HEK293 (cell line): ENCODE results near the gene BCCIP.
A peak's percentile ranks its signal among the peaks of the same experiment; 100 is the strongest.

Source experiments
- BCL11B ChIP-seq: fragments of 450-650 bp; formaldehyde crosslinking; IDR thresholded peaks from 2 replicates; pipeline ENCODE4 v1.5.1; 2016; ENCODE audit warnings: low read depth, missing biosample characterization, missing genetic modification characterization
- EGR2 ChIP-seq: fragments of 450-650 bp; formaldehyde crosslinking; IDR thresholded peaks from 2 replicates; pipeline ENCODE4 v1.5.1; 2016; ENCODE audit warnings: low read depth, missing biosample characterization, missing genetic modification characterization
- HOXA7 ChIP-seq: sonication (generic); formaldehyde crosslinking; IDR thresholded peaks from 2 replicates; pipeline ENCODE4 v1.8.1; 2022; ENCODE audit warnings: missing genetic modification reagents, borderline replicate concordance
- HOXD13 ChIP-seq: sonication (generic); formaldehyde crosslinking; IDR thresholded peaks from 2 replicates; pipeline ENCODE4 v1.8.0; 2022; ENCODE audit warnings: missing genetic modification reagents, borderline replicate concordance
- RBAK ChIP-seq: fragments of 450-650 bp; formaldehyde crosslinking; IDR thresholded peaks from 2 replicates; pipeline ENCODE4 v1.5.1; 2016; ENCODE audit warnings: missing biosample characterization, missing genetic modification characterization
- ZFHX2 ChIP-seq: fragments of 450-650 bp; formaldehyde crosslinking; conservative IDR thresholded peaks from 2 replicates; pipeline ENCODE4 v1.5.1; 2016; ENCODE audit warnings: missing biosample characterization, missing genetic modification characterization
- ZFP69B ChIP-seq: fragments of 450-650 bp; formaldehyde crosslinking; IDR thresholded peaks from 2 replicates; pipeline ENCODE4 v1.5.1; 2016; ENCODE audit warnings: missing biosample characterization, missing genetic modification characterization
- ZNF112 ChIP-seq: fragments of 450-650 bp; formaldehyde crosslinking; IDR thresholded peaks from 2 replicates; pipeline ENCODE4 v1.5.0; 2017; ENCODE audit warnings: missing biosample characterization, missing genetic modification characterization
- ZNF140 ChIP-seq: fragments of 450-650 bp; formaldehyde crosslinking; IDR thresholded peaks from 2 replicates; pipeline ENCODE4 v1.5.1; 2016; ENCODE audit warnings: missing biosample characterization, missing genetic modification characterization
- ZNF2 ChIP-seq: fragments of 450-650 bp; formaldehyde crosslinking; IDR thresholded peaks from 2 replicates; pipeline ENCODE4 v1.5.1; 2016; ENCODE audit warnings: missing biosample characterization, missing genetic modification characterization
- ZNF248 ChIP-seq: fragments of 450-650 bp; formaldehyde crosslinking; IDR thresholded peaks from 2 replicates; pipeline ENCODE4 v1.5.1; 2017; ENCODE audit warnings: missing biosample characterization, missing genetic modification characterization
- ZNF37A ChIP-seq: fragments of 450-650 bp; IDR thresholded peaks from 2 replicates; pipeline ENCODE4 v1.5.1; 2018; ENCODE audit warnings: missing biosample characterization, missing genetic modification characterization
- ZNF391 ChIP-seq: fragments of 450-650 bp; formaldehyde crosslinking; IDR thresholded peaks from 2 replicates; pipeline ENCODE4 v1.5.1; 2016; ENCODE audit warnings: low read depth, missing biosample characterization, missing genetic modification characterization, borderline replicate concordance
- ZNF416 ChIP-seq: fragments of 450-650 bp; formaldehyde crosslinking; IDR thresholded peaks from 2 replicates; pipeline ENCODE4 v1.5.1; 2016; ENCODE audit warnings: missing biosample characterization, missing genetic modification characterization
- ZNF521 ChIP-seq: fragments of 450-650 bp; formaldehyde crosslinking; IDR thresholded peaks from 2 replicates; pipeline ENCODE4 v1.5.1; 2017; ENCODE audit warnings: missing biosample characterization, mild to moderate bottlenecking, missing genetic modification characterization
- ZNF548 ChIP-seq: fragments of 450-650 bp; formaldehyde crosslinking; IDR thresholded peaks from 2 replicates; pipeline ENCODE4 v1.5.1; 2016; ENCODE audit warnings: missing biosample characterization, missing genetic modification characterization
- ZNF561 ChIP-seq: fragments of 450-650 bp; IDR thresholded peaks from 2 replicates; pipeline ENCODE4 v1.5.1; 2018; ENCODE audit warnings: missing biosample characterization, missing genetic modification characterization, borderline replicate concordance
- ZNF777 ChIP-seq: fragments of 450-650 bp; formaldehyde crosslinking; IDR thresholded peaks from 2 replicates; pipeline ENCODE4 v1.5.1; 2017; ENCODE audit warnings: missing biosample characterization, missing genetic modification characterization, borderline replicate concordance
- ZNF791 ChIP-seq: fragments of 450-650 bp; formaldehyde crosslinking; IDR thresholded peaks from 2 replicates; pipeline ENCODE4 v1.5.1; 2016; ENCODE audit warnings: missing biosample characterization, missing genetic modification characterization
- ZXDB ChIP-seq: fragments of 450-650 bp; formaldehyde crosslinking; IDR thresholded peaks from 2 replicates; pipeline ENCODE4 v1.5.1; 2016; ENCODE audit warnings: missing biosample characterization, missing genetic modification characterization
- TF ChIP-seq, protein P1 (sequence below): fragments of 450-650 bp; formaldehyde crosslinking; IDR thresholded peaks from 2 replicates; pipeline ENCODE4 v1.5.1; 2016; ENCODE audit warnings: missing biosample characterization, missing genetic modification characterization
- TF ChIP-seq, protein P2 (sequence below): fragments of 450-650 bp; formaldehyde crosslinking; IDR thresholded peaks from 2 replicates; pipeline ENCODE4 v1.5.1; 2016; ENCODE audit warnings: missing biosample characterization, missing genetic modification characterization
- TF ChIP-seq, protein P3 (sequence below): fragments of 450-650 bp; formaldehyde crosslinking; IDR thresholded peaks from 2 replicates; pipeline ENCODE4 v1.5.1; 2016; ENCODE audit warnings: missing biosample characterization, missing genetic modification characterization, low read depth
- TF ChIP-seq, protein P4 (sequence below): fragments of 450-650 bp; formaldehyde crosslinking; IDR thresholded peaks from 2 replicates; pipeline ENCODE4 v1.5.1; 2016; ENCODE audit warnings: missing biosample characterization, missing genetic modification characterization
- TF ChIP-seq, protein P5 (sequence below): fragments of 450-650 bp; formaldehyde crosslinking; IDR thresholded peaks from 2 replicates; pipeline ENCODE4 v1.5.1; 2016; ENCODE audit warnings: missing biosample characterization, missing genetic modification characterization
- TF ChIP-seq, protein P6 (sequence below): fragments of 450-650 bp; formaldehyde crosslinking; IDR thresholded peaks from 2 replicates; pipeline ENCODE4 v1.5.1; 2017; ENCODE audit warnings: missing biosample characterization, missing genetic modification characterization
- TF ChIP-seq, protein P7 (sequence below): fragments of 450-650 bp; formaldehyde crosslinking; IDR thresholded peaks from 2 replicates; pipeline ENCODE4; 2016; ENCODE audit warnings: missing biosample characterization, missing genetic modification characterization
- TF ChIP-seq, protein P8 (sequence below): fragments of 450-650 bp; formaldehyde crosslinking; IDR thresholded peaks from 2 replicates; pipeline ENCODE4 v1.5.1; 2016; ENCODE audit warnings: missing biosample characterization, missing genetic modification characterization

BCCIP gene

DNA sequence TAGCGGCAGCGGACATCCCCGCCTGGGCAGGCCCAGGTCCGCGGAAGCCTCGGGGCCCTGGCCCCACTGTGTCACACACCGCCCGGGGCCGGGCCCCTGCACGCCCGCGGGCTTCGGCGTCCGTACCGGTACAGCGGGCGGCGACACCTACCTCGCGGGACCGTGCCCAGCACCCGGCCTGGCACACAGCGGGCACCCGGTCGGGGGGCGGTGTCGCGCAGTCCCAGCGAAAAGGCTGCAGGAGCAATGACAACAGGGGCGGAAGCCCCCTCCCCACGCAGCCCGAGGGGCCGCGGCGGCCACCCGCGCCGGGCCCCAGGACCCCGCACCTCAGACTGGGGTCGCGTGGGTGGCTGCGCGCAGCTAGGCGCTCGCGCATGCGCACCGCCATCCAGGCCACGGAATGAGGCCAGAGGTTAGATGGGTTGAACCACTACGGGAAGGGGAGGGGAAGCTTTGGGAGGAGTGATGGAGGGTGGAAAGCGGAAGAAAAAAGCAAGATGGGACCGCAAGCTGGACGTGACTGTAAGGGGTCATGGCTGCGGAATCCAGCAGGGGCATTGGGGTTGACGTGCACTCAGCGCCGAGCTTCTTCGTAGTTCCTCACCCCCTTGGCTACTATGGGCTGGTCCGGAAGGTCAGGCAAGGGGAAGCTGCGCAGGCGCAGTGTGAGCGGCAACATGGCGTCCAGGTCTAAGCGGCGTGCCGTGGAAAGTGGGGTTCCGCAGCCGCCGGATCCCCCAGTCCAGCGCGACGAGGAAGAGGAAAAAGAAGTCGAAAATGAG is at the start of gene BCCIP, which contains the start of gene UROS (continued):
- TF ChIP-seq, protein P1, sequence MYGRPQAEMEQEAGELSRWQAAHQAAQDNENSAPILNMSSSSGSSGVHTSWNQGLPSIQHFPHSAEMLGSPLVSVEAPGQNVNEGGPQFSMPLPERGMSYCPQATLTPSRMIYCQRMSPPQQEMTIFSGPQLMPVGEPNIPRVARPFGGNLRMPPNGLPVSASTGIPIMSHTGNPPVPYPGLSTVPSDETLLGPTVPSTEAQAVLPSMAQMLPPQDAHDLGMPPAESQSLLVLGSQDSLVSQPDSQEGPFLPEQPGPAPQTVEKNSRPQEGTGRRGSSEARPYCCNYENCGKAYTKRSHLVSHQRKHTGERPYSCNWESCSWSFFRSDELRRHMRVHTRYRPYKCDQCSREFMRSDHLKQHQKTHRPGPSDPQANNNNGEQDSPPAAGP (tag by site-specific recombination): peak; percentile 97
- TF ChIP-seq, protein P2, sequence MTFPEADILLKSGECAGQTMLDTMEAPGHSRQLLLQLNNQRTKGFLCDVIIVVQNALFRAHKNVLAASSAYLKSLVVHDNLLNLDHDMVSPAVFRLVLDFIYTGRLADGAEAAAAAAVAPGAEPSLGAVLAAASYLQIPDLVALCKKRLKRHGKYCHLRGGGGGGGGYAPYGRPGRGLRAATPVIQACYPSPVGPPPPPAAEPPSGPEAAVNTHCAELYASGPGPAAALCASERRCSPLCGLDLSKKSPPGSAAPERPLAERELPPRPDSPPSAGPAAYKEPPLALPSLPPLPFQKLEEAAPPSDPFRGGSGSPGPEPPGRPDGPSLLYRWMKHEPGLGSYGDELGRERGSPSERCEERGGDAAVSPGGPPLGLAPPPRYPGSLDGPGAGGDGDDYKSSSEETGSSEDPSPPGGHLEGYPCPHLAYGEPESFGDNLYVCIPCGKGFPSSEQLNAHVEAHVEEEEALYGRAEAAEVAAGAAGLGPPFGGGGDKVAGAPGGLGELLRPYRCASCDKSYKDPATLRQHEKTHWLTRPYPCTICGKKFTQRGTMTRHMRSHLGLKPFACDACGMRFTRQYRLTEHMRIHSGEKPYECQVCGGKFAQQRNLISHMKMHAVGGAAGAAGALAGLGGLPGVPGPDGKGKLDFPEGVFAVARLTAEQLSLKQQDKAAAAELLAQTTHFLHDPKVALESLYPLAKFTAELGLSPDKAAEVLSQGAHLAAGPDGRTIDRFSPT: peak; percentile 92
- TF ChIP-seq, protein P3, sequence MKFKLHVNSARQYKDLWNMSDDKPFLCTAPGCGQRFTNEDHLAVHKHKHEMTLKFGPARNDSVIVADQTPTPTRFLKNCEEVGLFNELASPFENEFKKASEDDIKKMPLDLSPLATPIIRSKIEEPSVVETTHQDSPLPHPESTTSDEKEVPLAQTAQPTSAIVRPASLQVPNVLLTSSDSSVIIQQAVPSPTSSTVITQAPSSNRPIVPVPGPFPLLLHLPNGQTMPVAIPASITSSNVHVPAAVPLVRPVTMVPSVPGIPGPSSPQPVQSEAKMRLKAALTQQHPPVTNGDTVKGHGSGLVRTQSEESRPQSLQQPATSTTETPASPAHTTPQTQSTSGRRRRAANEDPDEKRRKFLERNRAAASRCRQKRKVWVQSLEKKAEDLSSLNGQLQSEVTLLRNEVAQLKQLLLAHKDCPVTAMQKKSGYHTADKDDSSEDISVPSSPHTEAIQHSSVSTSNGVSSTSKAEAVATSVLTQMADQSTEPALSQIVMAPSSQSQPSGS (tag by site-specific recombination): 0 out of 2 replicates have a peak, but pooled peaks have one; percentile 43
- TF ChIP-seq EGR2 (tag by site-specific recombination) (peak; percentile 57), ZNF561 (tag by site-specific recombination) (peak; percentile 70; the same call in 1 of the 2 replicates), ZFP69B (peak; percentile 68), ZNF548 (tag by site-specific recombination) (no peak), ZNF140 (no peak), ZNF2 (tag by site-specific recombination) (peak; percentile 98), ZNF521 (no peak), ZNF777 (tag by site-specific recombination) (0 out of 2 replicates have a peak, but pooled peaks have one; percentile 12), BCL11B (no peak; the same call in 1 of the 2 replicates), ZNF112 (tag by site-specific recombination) (no peak), RBAK (no peak), ZNF416 (tag by site-specific recombination) (no peak), ZXDB (tag by site-specific recombination) (peak; percentile 98), ZNF248 (tag by site-specific recombination) (no peak), ZNF791 (no peak), ZFHX2 (tag by site-specific recombination) (peak; percentile 92), ZNF391 (tag by site-specific recombination) (peak; percentile 90; the same call in 1 of the 2 replicates), HOXD13 (no peak), HOXA7 (CRISPR knock-in tag) (no peak), ZNF37A (tag by site-specific recombination) (no peak)
- TF ChIP-seq, protein P4, sequence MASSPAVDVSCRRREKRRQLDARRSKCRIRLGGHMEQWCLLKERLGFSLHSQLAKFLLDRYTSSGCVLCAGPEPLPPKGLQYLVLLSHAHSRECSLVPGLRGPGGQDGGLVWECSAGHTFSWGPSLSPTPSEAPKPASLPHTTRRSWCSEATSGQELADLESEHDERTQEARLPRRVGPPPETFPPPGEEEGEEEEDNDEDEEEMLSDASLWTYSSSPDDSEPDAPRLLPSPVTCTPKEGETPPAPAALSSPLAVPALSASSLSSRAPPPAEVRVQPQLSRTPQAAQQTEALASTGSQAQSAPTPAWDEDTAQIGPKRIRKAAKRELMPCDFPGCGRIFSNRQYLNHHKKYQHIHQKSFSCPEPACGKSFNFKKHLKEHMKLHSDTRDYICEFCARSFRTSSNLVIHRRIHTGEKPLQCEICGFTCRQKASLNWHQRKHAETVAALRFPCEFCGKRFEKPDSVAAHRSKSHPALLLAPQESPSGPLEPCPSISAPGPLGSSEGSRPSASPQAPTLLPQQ (tag by site-specific recombination): peak; percentile 51; the same call in 1 of the 2 replicates
- TF ChIP-seq, protein P5, sequence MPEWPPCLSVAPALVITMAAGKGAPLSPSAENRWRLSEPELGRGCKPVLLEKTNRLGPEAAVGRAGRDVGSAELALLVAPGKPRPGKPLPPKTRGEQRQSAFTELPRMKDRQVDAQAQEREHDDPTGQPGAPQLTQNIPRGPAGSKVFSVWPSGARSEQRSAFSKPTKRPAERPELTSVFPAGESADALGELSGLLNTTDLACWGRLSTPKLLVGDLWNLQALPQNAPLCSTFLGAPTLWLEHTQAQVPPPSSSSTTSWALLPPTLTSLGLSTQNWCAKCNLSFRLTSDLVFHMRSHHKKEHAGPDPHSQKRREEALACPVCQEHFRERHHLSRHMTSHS (tag by site-specific recombination): no peak
- TF ChIP-seq, protein P6, sequence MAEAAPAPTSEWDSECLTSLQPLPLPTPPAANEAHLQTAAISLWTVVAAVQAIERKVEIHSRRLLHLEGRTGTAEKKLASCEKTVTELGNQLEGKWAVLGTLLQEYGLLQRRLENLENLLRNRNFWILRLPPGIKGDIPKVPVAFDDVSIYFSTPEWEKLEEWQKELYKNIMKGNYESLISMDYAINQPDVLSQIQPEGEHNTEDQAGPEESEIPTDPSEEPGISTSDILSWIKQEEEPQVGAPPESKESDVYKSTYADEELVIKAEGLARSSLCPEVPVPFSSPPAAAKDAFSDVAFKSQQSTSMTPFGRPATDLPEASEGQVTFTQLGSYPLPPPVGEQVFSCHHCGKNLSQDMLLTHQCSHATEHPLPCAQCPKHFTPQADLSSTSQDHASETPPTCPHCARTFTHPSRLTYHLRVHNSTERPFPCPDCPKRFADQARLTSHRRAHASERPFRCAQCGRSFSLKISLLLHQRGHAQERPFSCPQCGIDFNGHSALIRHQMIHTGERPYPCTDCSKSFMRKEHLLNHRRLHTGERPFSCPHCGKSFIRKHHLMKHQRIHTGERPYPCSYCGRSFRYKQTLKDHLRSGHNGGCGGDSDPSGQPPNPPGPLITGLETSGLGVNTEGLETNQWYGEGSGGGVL (tag by site-specific recombination): 0 out of 2 replicates have a peak, but pooled peaks have one; percentile 8
- TF ChIP-seq, protein P7, sequence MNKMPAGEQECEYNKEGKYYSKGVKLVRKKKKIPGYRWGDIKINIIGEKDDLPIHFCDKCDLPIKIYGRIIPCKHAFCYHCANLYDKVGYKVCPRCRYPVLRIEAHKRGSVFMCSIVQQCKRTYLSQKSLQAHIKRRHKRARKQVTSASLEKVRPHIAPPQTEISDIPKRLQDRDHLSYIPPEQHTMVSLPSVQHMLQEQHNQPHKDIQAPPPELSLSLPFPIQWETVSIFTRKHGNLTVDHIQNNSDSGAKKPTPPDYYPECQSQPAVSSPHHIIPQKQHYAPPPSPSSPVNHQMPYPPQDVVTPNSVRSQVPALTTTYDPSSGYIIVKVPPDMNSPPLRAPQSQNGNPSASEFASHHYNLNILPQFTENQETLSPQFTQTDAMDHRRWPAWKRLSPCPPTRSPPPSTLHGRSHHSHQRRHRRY (tag by site-specific recombination): 0 out of 2 replicates have a peak, but pooled peaks have one; percentile 49
- TF ChIP-seq, protein P8, sequence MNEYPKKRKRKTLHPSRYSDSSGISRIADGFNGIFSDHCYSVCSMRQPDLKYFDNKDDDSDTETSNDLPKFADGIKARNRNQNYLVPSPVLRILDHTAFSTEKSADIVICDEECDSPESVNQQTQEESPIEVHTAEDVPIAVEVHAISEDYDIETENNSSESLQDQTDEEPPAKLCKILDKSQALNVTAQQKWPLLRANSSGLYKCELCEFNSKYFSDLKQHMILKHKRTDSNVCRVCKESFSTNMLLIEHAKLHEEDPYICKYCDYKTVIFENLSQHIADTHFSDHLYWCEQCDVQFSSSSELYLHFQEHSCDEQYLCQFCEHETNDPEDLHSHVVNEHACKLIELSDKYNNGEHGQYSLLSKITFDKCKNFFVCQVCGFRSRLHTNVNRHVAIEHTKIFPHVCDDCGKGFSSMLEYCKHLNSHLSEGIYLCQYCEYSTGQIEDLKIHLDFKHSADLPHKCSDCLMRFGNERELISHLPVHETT (tag by site-specific recombination): peak; percentile 95
